IPS-18c (cell line): ENCODE measurements around the gene USP49.

ENCODE experiments used
- H3K4me3 ChIP-seq: 2 replicates; pipeline ENCODE4 v1.7.0; 2013; ENCODE audit warnings: low read depth, mild to moderate bottlenecking, low read length, moderate library complexity; ENCODE audit not compliant: insufficient read depth
- H3K9me3 ChIP-seq: one replicate; pipeline ENCODE4 v1.6.1; 2013; ENCODE audit warnings: mild to moderate bottlenecking, low read length, moderate library complexity; ENCODE audit not compliant: control insufficient read depth, insufficient read depth

Gene USP49

GRCh38 chr6:41759106-41759904 lies 135.9 kb downstream of the USP49 start:
- Histone ChIP-seq H3K9me3 (peaks cover 2% of the 10 kb centered on the region), H3K4me3 (no peak overlapping the region)

DNA sequence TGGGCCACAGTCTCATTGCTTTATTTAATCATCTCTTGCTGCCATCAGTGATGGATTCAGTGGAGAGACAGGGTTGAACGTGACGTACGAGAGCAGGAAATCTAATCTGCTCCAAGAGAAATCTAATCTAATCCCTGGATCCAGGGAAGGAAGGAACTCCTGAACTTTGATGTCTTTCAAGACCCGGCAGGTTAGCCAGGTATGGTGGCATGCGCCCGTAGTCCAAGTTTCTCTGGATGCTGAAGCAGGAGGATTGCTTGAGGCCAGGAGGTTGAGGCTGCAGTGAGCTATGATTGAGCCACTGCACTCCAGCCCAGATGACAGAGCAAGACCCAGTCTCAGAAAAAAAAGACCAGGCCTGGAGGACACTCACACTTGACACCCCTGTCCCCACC lies 136.5 kb downstream of the USP49 start:
- H3K9me3 ChIP-seq, result peaks cover 2% of the 10 kb centered on the region

GRCh38 chr6:41757931-41758640 lies 137.1 kb downstream of the USP49 start:
- Histone ChIP-seq H3K4me3 (no peak overlapping the region), H3K9me3 (peaks cover 2% of the 10 kb centered on the region)

More for the DNA sequence above, 136.5 kb downstream of the USP49 start:
- H3K4me3 ChIP-seq, result no peak overlapping the region

- H3K4me3 ChIP-seq, result no peak overlapping the region
- peaks cover 2% of the 10 kb centered on the region for H3K9me3 ChIP-seq
These were observed 137.9 kb downstream of the USP49 start for GRCh38 chr6:41757271-41757670.

- peaks cover 2% of the 10 kb centered on the region for H3K9me3 ChIP-seq
- H3K4me3 ChIP-seq, result no peak overlapping the region
These were observed 138.8 kb downstream of the USP49 start for GRCh38 chr6:41756354-41756753.

DNA sequence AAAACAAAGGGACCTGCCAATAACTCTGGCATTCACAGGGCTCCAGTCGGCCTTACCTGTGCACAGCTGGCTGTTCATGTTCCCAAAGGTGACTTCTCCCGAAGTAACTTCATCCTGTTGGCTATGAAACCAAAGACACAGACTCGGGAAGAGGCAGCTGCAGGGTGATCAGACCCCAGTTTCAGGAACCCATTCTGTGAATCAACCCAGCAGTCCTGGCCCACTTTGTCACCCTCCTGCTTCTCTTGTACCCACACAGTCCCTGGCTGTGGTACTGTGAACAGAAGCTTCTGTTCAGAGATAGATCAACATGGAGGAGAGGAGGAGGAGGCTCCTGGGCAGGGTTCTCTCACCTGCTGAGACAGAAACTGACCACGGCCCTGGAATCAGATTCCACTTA lies 139.3 kb downstream of the USP49 start:
- no peak overlapping the region for H3K4me3 ChIP-seq

DNA sequence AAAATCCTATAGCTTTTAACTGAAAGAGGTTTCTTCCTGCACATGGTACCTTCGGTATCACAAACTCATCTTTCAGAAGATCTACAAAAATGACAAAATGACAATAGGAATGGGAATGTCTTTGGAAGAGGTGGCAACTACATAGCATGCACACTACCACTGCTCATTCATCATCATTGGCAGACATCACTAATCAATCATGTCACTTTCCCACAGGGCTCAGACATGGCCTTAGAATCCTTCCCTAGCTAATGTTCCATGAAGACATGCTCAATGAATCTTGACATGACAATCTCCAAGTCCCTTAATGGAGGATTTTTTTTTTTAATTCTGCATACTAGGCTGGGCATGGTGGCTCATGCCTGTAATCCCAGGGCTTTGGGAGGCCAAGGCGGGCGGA lies 144.8 kb downstream of the USP49 start:
- no peaks in the 10 kb centered on the region for H3K9me3 ChIP-seq
- no peak overlapping the region for H3K4me3 ChIP-seq

More for the DNA sequence above, 139.3 kb downstream of the USP49 start:
- H3K9me3 ChIP-seq, result peaks cover 2% of the 10 kb centered on the region

DNA sequence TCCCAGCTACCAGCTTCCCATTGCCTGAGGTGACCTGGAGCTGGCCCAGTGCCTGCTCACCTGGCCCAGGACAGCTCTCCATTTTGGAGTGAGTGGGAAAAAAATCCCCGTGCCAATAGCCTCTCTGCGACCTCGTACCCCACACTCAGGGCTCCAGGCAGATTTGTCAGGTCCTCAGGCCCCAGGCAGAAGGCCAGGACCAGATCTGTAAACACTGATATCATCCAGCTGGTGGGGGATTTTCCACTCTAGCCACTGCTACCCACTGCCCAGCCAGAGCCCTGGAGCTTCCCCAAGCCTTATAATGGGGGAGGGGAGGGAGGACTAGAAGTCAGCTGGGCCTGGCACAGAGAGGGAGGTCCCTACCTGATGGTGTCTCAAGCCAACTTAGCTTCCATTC lies 146.6 kb downstream of the USP49 start:
- Histone ChIP-seq H3K9me3 (no peaks in the 10 kb centered on the region), H3K4me3 (no peak overlapping the region)

- Histone ChIP-seq H3K9me3 (no peaks in the 10 kb centered on the region), H3K4me3 (no peak overlapping the region)
These were observed 147.1 kb downstream of the USP49 start for GRCh38 chr6:41748102-41748477.

GRCh38 chr6:41747256-41748101 lies 147.7 kb downstream of the USP49 start, which contains the start of gene PGC:
PGC (minus strand) TSS chr6:41747397; CDS start chr6:41747334, 63 bp downstream.
- no peak within 1 kb of the TSS for H3K4me3 ChIP-seq
- no peaks in the 10 kb centered on the region for H3K9me3 ChIP-seq

GRCh38 chr6:41746107-41746506 lies 149.1 kb downstream of the USP49 start:
- no peaks in the 10 kb centered on the region for H3K9me3 ChIP-seq
- no peak overlapping the region for H3K4me3 ChIP-seq

- no peak overlapping the region for H3K4me3 ChIP-seq
- no peaks in the 10 kb centered on the region for H3K9me3 ChIP-seq
These were observed 150.9 kb downstream of the USP49 start for GRCh38 chr6:41744236-41744787.

DNA sequence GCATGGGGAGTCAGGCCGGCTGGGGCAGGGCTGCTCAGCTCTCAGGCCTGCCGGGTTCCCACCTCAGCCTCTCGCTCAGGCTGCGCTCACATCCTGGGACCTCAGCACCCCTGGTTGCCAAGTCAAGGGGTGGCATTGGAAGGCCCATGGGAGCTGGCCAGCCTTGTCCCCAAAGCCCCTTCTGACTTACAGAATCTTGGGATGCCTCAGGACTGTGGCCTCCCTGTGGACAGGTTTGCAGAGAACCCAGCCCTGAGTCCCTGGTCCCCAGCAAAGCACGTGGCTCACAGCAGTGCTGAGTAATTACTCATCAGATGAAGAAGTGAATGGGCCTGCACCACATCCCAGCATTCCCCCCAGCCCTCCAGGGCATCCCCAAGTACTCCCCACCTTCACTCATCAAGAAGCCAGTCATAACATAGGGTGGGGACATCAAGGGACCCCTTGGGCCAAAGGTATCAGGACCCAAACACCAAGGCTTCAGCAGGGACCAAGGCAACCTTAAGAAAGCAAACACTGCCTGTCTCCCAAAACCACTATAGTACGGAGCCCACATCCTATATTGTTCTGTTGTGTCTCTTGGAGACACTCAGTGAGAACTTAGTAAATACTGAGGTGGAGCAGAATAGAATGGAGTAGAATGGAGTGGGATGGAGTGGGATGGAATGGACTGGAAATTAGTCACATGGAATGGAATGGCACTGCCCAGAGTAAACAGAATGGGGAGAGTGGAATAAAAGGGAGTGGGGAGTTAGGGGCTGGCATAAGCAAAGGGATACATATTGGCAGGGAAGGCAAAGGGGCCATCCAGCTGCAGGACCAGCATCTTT lies 151.6 kb downstream of the USP49 start:
- Histone ChIP-seq H3K9me3 (no peaks in the 10 kb centered on the region), H3K4me3 (no peak overlapping the region)

DNA sequence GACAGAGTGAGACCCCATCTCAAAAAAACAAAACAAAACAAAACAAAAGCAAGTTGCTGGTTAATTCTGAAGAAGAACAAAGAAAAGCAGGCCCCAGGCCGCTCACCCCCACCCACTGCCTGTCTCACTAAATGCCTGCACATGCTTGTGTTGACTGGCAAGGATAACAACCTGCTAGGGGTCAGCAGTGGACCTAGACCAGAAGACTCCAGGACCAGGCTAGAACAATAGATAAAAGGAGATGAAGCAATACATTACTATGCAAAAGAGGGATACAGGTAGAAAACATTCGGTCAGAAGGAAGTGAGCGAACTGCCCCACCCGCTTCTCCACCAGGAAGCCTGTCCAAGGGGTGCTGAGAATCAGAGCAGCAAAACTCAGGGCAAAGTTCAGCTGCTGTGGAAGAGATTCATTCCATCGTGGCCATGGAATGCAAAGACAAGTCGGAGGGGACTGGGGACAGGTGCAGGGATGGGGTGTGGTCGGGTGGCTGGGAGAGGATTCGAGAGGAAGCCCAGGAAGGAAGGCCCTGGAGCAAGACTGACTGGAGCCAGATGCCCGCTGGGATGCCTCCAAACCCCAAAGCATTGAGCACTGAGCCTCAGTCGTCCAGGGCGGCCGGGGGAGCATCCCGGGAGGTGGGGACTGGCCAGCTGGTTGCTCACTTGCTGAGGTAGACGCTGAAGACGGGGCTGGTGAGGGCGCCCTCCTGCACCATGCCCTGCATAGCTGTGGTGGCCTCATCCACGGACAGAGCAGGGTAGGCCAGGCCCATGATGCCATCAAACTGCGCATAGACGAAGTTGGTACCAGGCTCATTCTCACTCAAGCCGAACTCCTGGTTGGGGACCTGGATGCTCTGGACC lies 153.3 kb downstream of the USP49 start:
- H3K9me3 ChIP-seq, result no peaks in the 10 kb centered on the region
- H3K4me3 ChIP-seq, result no peak overlapping the region

- Histone ChIP-seq H3K9me3 (no peaks in the 10 kb centered on the region), H3K4me3 (no peak overlapping the region)
These were observed 154.6 kb downstream of the USP49 start for GRCh38 chr6:41740366-41741162.
